Stimulated activated effector memory CD8-positive, alpha-beta T cell treated with anti-CD3 and anti-CD28 coated beads, Interleukin-12 subunit alpha, Interleukin-12 subunit beta, amount 100 ng/mL, for 72 hours (primary cell): Measurements from ENCODE around the gene TINAGL1.

ENCODE experiments used
- ATAC-seq: fragments of 150-1000 bp; cut with Tn5 transposase; 2 replicates; pipeline ENCODE4 v1.10.0; 2021
- DNase-seq, 2 donors: peaks; one replicate each; pipeline ENCODE4 v3.0.0; 2021 to 2022; ENCODE audit warnings: low spot score in 2 of 2
- H3K27ac Mint-ChIP-seq: one replicate; pipeline ENCODE4 v1.8.0; 2022; ENCODE audit warnings: mild to moderate bottlenecking, mixed read lengths
- H3K36me3 Mint-ChIP-seq: one replicate; pipeline ENCODE4 v1.8.0; 2022; ENCODE audit warnings: mild to moderate bottlenecking, mixed read lengths
- H3K4me1 Mint-ChIP-seq: one replicate; pipeline ENCODE4 v1.8.0; 2022; ENCODE audit warnings: mixed read lengths
- H3K4me3 Mint-ChIP-seq: one replicate; pipeline ENCODE4 v1.8.0; 2022; ENCODE audit warnings: mild to moderate bottlenecking, mixed read lengths
- H3K9me3 Mint-ChIP-seq: one replicate; pipeline ENCODE4 v1.8.0; 2022; ENCODE audit warnings: mixed read lengths

Gene TINAGL1

GRCh38 chr1:31576201-31576669, at the start of gene TINAGL1:
TINAGL1 (plus strand) TSS chr1:31576515; CDS start chr1:31577149, 634 bp downstream.
- DNase-seq: no peak
- Mint-ChIP-seq H3K9me3 (no peaks in the 10 kb centered on the region), H3K36me3 (no peaks in the 10 kb centered on the region), H3K4me1 (peaks cover 13% of the 10 kb centered on the region), H3K27ac (no peak within 1 kb of the TSS), H3K4me3 (no peak within 1 kb of the TSS)
- peak; percentile 17 for ATAC-seq

GRCh38 chr1:31529999-31530684, 46.2 kb upstream of the TINAGL1 start:
- DNase-seq (no peak), ATAC-seq (no peak)
- H3K9me3 Mint-ChIP-seq: no peaks in the 10 kb centered on the region
- no peaks in the 10 kb centered on the region for H3K4me1 Mint-ChIP-seq
- no peak overlapping the region for H3K4me3 Mint-ChIP-seq
- H3K27ac Mint-ChIP-seq: no peak overlapping the region
- H3K36me3 Mint-ChIP-seq: no peaks in the 10 kb centered on the region

GRCh38 chr1:31531177-31531999, 44.9 kb upstream of the TINAGL1 start:
- no peaks in the 10 kb centered on the region for H3K9me3 Mint-ChIP-seq
- no peaks in the 10 kb centered on the region for H3K36me3 Mint-ChIP-seq
- no peak overlapping the region for H3K4me3 Mint-ChIP-seq
- ATAC-seq (no peak), DNase-seq (no peak)
- no peak overlapping the region for H3K27ac Mint-ChIP-seq
- H3K4me1 Mint-ChIP-seq: no peaks in the 10 kb centered on the region

- Mint-ChIP-seq H3K4me1 (no peaks in the 10 kb centered on the region), H3K36me3 (no peaks in the 10 kb centered on the region), H3K4me3 (no peak overlapping the region), H3K9me3 (no peaks in the 10 kb centered on the region), H3K27ac (no peak overlapping the region)
- DNase-seq (no peak), ATAC-seq (no peak)
These were observed 44.1 kb upstream of the TINAGL1 start for GRCh38 chr1:31532173-31532572.

- peak overlapping the region; percentile 32 for H3K4me3 Mint-ChIP-seq
These were observed 40.8 kb upstream of the TINAGL1 start for GRCh38 chr1:31535561-31535960.

GRCh38 chr1:31539329-31539728, 37.0 kb upstream of the TINAGL1 start:
- H3K36me3 Mint-ChIP-seq: no peaks in the 10 kb centered on the region
- H3K27ac Mint-ChIP-seq: no peak overlapping the region
- no peaks in the 10 kb centered on the region for H3K4me1 Mint-ChIP-seq
- H3K4me3 Mint-ChIP-seq: no peak overlapping the region
- H3K9me3 Mint-ChIP-seq: no peaks in the 10 kb centered on the region
- no peak for ATAC-seq
- DNase-seq: no peak

More at GRCh38 chr1:31535561-31535960, 40.8 kb upstream of the TINAGL1 start:
- no peak for DNase-seq
- Mint-ChIP-seq H3K36me3 (no peaks in the 10 kb centered on the region), H3K27ac (no peak overlapping the region), H3K9me3 (no peaks in the 10 kb centered on the region), H3K4me1 (no peaks in the 10 kb centered on the region)
- no peak for ATAC-seq

- no peak for DNase-seq
- Mint-ChIP-seq H3K36me3 (no peaks in the 10 kb centered on the region), H3K4me1 (no peaks in the 10 kb centered on the region), H3K9me3 (no peaks in the 10 kb centered on the region), H3K4me3 (no peak overlapping the region), H3K27ac (no peak overlapping the region)
- ATAC-seq: no peak
These were observed 35.1 kb upstream of the TINAGL1 start for GRCh38 chr1:31541194-31541593.

GRCh38 chr1:31545927-31546540, 30.3 kb upstream of the TINAGL1 start:
- Mint-ChIP-seq H3K9me3 (no peaks in the 10 kb centered on the region), H3K27ac (no peak overlapping the region), H3K36me3 (no peaks in the 10 kb centered on the region), H3K4me1 (peaks cover 10% of the 10 kb centered on the region), H3K4me3 (no peak overlapping the region)
- no peak for ATAC-seq
- no peak for DNase-seq

- Mint-ChIP-seq H3K4me3 (no peak overlapping the region), H3K4me1 (peaks cover 10% of the 10 kb centered on the region), H3K9me3 (no peaks in the 10 kb centered on the region), H3K27ac (no peak overlapping the region), H3K36me3 (no peaks in the 10 kb centered on the region)
- no peak for DNase-seq
- peak; percentile 6 for ATAC-seq
These were observed 27.8 kb upstream of the TINAGL1 start for GRCh38 chr1:31548534-31548906.

- Mint-ChIP-seq H3K36me3 (no peaks in the 10 kb centered on the region), H3K9me3 (no peaks in the 10 kb centered on the region), H3K4me1 (peaks cover 10% of the 10 kb centered on the region), H3K27ac (no peak overlapping the region), H3K4me3 (peak overlapping the region; percentile 50)
- DNase-seq: peak; percentile 92 to 98
- peak; percentile 89 for ATAC-seq
These were observed 27.2 kb upstream of the TINAGL1 start for GRCh38 chr1:31548907-31549808.

GRCh38 chr1:31549809-31550620, 26.3 kb upstream of the TINAGL1 start:
- H3K36me3 Mint-ChIP-seq: no peaks in the 10 kb centered on the region
- no peaks in the 10 kb centered on the region for H3K9me3 Mint-ChIP-seq
- DNase-seq: no peak
- H3K27ac Mint-ChIP-seq: no peak overlapping the region
- peak; percentile 75 for ATAC-seq
- peak overlapping the region; percentile 50 for H3K4me3 Mint-ChIP-seq
- peaks cover 10% of the 10 kb centered on the region for H3K4me1 Mint-ChIP-seq

- no peak for DNase-seq
These were observed 25.1 kb upstream of the TINAGL1 start for GRCh38 chr1:31551208-31551607.

GRCh38 chr1:31552489-31552888, 23.8 kb upstream of the TINAGL1 start:
- no peaks in the 10 kb centered on the region for H3K9me3 Mint-ChIP-seq
- no peak for ATAC-seq
- H3K36me3 Mint-ChIP-seq: no peaks in the 10 kb centered on the region
- no peak for DNase-seq
- no peak overlapping the region for H3K27ac Mint-ChIP-seq
- no peak overlapping the region for H3K4me3 Mint-ChIP-seq
- peaks cover 10% of the 10 kb centered on the region for H3K4me1 Mint-ChIP-seq

More at GRCh38 chr1:31551208-31551607, 25.1 kb upstream of the TINAGL1 start:
- no peaks in the 10 kb centered on the region for H3K36me3 Mint-ChIP-seq
- H3K4me1 Mint-ChIP-seq: peaks cover 10% of the 10 kb centered on the region
- H3K4me3 Mint-ChIP-seq: no peak overlapping the region
- H3K9me3 Mint-ChIP-seq: no peaks in the 10 kb centered on the region
- no peak for ATAC-seq
- no peak overlapping the region for H3K27ac Mint-ChIP-seq

- DNase-seq (peak in 1 of 2 donors; percentile 25), ATAC-seq (no peak)
- Mint-ChIP-seq H3K9me3 (no peaks in the 10 kb centered on the region), H3K36me3 (no peaks in the 10 kb centered on the region), H3K4me1 (no peaks in the 10 kb centered on the region), H3K4me3 (no peak overlapping the region), H3K27ac (no peak overlapping the region)
These were observed 19.8 kb upstream of the TINAGL1 start for GRCh38 chr1:31556481-31557006.
